GM19438 (cell line): Measurements from ENCODE around the gene LRRIQ4.

Experiments used
- ATAC-seq: cut with Tn5 transposase; IDR thresholded peaks from one replicate; pipeline ENCODE4 v1.9.1; 2021; ENCODE audit warnings: low read depth; ENCODE audit not compliant: unreplicated experiment

Gene LRRIQ4

GRCh38 chr3:169812332-169813235 is at the start of gene LRRIQ4, which contains the start of gene LRRC34:
TSS of gene LRRIQ4 (plus strand) at chr3:169812870. CDS start at chr3:169821922, 9,052 bp downstream.
TSS of gene LRRC34 (minus strand) at chr3:169812904. CDS start at chr3:169812548, 356 bp downstream.
- peak; percentile 68 for ATAC-seq

DNA sequence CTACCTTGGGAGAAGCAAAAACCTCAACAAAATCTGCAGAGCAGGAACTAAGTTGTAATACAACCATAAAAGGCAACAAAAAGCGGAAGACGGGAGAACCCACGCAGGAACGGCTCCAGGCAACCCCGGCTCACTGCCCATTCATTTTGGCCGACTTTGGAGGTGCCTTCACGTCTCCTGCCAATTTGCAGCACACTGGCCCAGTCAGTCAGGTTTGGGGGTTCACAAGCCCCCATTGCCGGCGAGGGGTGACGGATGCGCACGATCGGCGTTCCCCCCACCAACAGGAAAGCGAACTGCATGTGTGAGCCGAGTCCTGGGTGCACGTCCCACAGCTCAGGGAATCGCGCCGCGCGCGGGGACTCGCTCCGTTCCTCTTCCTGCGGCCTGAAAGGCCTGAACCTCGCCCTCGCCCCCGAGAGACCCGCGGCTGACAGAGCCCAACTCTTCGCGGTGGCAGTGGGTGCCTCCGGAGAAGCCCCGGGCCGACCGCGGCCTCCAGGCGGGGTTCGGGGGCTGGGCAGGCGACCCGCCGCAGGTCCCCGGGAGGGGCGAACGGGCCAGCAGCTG is 48.3 kb upstream of the LRRIQ4 start:
- peak; percentile 35 for ATAC-seq

GRCh38 chr3:169764882-169765612 is 47.6 kb upstream of the LRRIQ4 start, which contains the start of gene TERC:
TSS of gene TERC (minus strand) at chr3:169765060.
- peak; percentile 71 for ATAC-seq

- ATAC-seq, result peak; percentile 16
Observed at GRCh38 chr3:169769287-169770181, 43.1 kb upstream of the LRRIQ4 start, which contains the start of gene ACTRT3. TSS of gene ACTRT3 (minus strand) at chr3:169769561. CDS start at chr3:169769520, 41 bp downstream.

GRCh38 chr3:169771497-169772304 is 41.0 kb upstream of the LRRIQ4 start:
- ATAC-seq, result no peak

DNA sequence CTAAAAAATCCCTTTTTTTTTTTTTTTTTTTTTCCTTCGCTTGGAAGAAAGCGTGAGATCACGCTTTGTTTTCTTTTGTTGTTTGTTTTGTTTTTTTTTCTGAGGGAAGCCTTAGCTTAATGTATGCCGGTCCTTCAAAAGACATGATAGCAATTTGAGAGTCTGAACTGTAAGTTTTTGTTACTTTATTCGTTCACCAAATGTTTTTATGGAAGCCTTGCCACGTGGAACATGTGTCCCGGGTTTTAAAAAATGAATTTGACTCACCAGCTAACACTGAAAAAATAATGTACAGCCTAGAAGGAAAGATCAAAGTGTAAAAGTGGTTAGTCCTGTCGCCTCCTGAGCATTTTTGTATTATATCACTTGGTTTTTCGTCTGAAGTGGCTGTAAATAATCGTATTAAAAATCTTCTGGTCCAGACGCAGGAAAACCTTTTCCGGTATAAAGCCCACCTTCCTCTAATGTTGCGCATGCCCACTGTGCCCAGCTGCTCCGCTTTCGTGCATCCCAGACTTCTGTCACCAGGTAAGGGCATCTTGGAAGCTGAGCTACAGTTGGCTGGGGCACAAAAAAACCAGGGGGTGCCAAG is 40.3 kb upstream of the LRRIQ4 start:
- ATAC-seq, result peak; percentile 21

- ATAC-seq, result peak; percentile 80
Observed at GRCh38 chr3:169772897-169773816, 39.5 kb upstream of the LRRIQ4 start, which contains the start of gene MYNN. TSS of gene MYNN (plus strand) at chr3:169773396. CDS start at chr3:169774296, 900 bp downstream.

GRCh38 chr3:169774186-169774585 is 38.5 kb upstream of the LRRIQ4 start:
- ATAC-seq, result no peak

GRCh38 chr3:169777822-169778221 is 34.8 kb upstream of the LRRIQ4 start:
- ATAC-seq, result no peak

- no peak for ATAC-seq
Observed at GRCh38 chr3:169780742-169781141, 31.9 kb upstream of the LRRIQ4 start.

DNA sequence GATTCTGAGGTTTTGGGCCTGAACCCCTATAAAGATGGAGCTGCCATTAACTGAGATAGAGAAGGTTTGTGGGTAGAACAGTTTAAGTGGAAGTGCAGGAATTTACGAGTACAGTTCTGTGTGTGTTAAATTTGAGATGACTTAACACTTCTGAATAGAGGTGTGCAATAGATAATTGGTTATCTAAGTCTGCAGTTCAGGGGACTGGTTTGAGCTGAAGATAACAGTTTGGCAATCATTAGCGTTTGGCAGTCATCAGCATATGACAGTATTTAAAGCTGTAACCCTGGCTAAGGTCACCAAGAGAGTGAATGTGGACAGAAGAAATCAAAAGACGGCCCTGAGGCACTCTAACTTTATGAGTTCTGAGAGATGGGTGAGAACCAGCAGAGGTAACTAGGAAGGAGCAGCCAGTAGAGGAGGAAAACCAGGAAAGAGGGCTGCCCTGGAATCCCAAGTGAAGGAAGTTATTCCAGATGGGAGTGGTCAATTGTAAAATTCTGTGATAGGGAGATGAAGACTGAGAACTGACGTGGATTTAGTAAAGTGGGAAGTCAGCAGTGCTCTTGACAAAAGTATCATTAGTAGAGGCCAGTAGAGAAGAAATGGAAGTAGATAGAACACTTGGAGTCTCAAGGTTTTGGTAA is 31.3 kb upstream of the LRRIQ4 start:
- no peak for ATAC-seq

GRCh38 chr3:169787120-169787519 is 25.6 kb upstream of the LRRIQ4 start:
- no peak for ATAC-seq

DNA sequence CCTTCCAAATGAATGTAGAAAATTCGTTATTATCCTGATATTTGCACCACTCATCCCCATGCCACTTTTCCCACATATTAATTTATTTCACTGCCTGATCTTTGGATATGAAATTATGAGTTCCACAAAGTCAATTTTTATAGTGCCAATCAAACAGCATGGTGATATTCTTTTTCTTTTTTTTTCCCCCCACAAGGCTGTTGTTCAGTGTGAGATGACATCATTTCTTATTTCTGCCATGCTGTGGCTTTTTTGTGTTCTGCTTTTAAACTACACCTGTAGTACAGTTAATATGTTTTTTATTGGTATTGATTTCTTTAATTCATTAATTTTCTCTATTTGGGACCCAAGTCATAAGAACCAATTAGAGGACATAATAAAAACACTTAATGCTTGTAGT is 24.9 kb upstream of the LRRIQ4 start:
- no peak for ATAC-seq

DNA sequence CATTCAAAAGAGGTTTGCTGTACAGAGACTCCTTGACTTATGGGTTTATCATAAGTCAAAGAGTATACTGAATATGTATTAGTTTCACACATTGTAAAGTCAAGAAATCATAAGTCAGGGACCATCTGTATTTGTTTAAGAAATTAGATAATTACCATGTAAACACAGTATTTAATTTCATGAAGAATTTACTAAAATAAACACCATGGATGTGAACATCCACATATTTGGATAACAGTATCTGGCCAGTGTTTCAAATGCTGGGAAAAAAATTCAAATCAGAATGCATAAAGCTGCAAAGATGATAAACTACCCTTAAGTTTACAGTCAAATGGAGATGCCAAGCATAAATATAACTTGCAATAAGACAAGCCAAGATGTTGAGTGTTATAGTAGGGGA is 22.5 kb upstream of the LRRIQ4 start:
- no peak for ATAC-seq

DNA sequence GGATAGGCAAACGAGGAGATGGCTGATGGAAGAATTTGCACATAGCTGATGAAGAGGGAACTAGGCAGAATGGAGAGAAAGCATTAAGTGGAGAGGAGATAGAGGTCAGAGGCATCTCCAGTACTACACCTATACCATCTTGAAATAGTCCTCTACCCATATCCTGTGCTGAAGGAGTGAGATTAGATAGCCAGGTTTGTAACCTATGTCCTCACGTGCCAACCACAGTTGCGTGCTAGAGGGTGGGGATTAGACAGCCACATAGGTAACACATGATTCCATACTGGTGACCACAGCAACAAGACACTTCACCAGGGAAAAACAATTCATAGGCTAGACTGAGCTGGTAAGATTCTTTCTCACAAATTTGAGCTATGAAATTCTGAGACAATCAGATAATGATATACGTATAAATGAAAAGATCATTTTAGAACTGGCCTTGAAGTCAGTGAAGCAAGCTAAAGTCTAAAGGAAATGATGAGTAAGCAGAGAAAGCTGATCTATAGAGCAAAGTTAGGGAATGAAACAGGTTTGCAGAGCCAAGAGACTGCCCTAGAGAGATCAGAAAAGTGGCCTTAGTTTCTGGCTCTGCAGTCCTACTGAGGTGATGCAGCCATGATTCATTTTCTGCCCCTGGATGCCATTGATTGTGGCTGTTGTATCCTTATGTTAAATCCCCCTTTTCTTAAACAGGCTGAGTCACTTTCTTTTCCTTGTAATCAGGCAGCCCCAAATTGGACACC is 21.8 kb upstream of the LRRIQ4 start:
- ATAC-seq, result no peak

GRCh38 chr3:169792359-169792758 is 20.3 kb upstream of the LRRIQ4 start:
- ATAC-seq, result no peak
